KG1 (cell line): ENCODE data around the gene COMMD1.

Experiments
- DNase-seq: peaks from one replicate; lab custom pipeline; 2025; lab: John Stamatoyannopoulos, UW

Gene COMMD1

GRCh38 chr2:62180975-62181374, 275.5 kb downstream of the COMMD1 start:
- DNase-seq, result peak; percentile 50

GRCh38 chr2:62181843-62182242, 276.4 kb downstream of the COMMD1 start:
- DNase-seq, result no peak

- DNase-seq, result no peak
These were observed 279.2 kb downstream of the COMMD1 start for GRCh38 chr2:62184512-62185230.
